K562 (cell line): ENCODE measurements around the gene ANKRD16. TPM values are rescaled to one million over a fixed set of nuclear protein-coding genes. Genes with fewer than 3 reads are reported as not detected.

Source experiments
- ATAC-seq: fragments of 200-7000 bp; cut with Tn5 transposase; 3 replicates; pipeline ENCODE4 v1.9.1; 2020; ENCODE audit warnings: moderate library complexity
- BruUV-seq: library from RNA; stranded (reverse); fragments of 400-500 nt; replicated peaks from 2 replicates; lab custom pipeline; 2021; lab: Mats Ljungman, UMichigan
- CTCF ChIA-PET: fragments of 300-600 bp; formaldehyde crosslinking; extraction: SDS; loops from one replicate; lab custom pipeline; 2021; ENCODE audit warnings: low intra/inter-chr PET ratio; lab: Yijun Ruan, JAX
- POLR2A ChIA-PET: fragments of 300-600, 350-650 bp; sonication (Branson Sonifier 250); formaldehyde crosslinking; extraction: SDS; loops from one replicate; lab custom pipeline; 2021; ENCODE audit warnings: antibody characterized with exemption, inconsistent platforms; lab: Yijun Ruan, JAX
- DNase-seq, 4 experiments: peaks; one replicate each; pipeline versions ENCODE4 v3.0.0 to v3.0.0-alpha.2; 2011 to 2018; ENCODE audit warnings: low spot score in 3 of 4, mixed read lengths in 3 of 4; ENCODE audit errors: extremely low read depth in 1 of 4
- FAIRE-seq: peaks from 2 replicates; lab custom pipeline; 2011; peaks lifted over from hg19 to GRCh38; lab: Jason Lieb, UNC
- H2AFZ ChIP-seq: 2 replicates; pipeline ENCODE4 v1.6.0; 2011; ENCODE audit warnings: low read depth, low read length, control low read depth, inconsistent platforms
- H3K27ac ChIP-seq: fragments of 200-600 bp; 3 replicates; pipeline ENCODE4 v1.8.0; 2011; ENCODE audit warnings: low read depth, mild to moderate bottlenecking, control low read depth, inconsistent platforms, low read length, moderate library complexity, mixed read lengths; ENCODE audit errors: extremely low read depth
- H3K27me3 ChIP-seq, 2 experiments: fragments of 300-600 bp in 1 of 2; 2 replicates in 1 of 2; 3 replicates in 1 of 2; pipeline versions ENCODE4 v1.6.0 to v1.8.0; 2011; ENCODE audit warnings: inconsistent platforms in 2 of 2, low read length in 2 of 2, mild to moderate bottlenecking in 1 of 2, mixed read lengths in 1 of 2, moderate library complexity in 1 of 2; ENCODE audit not compliant: control insufficient read depth in 2 of 2, insufficient read depth in 2 of 2
- H3K36me3 ChIP-seq: fragments of 300-600 bp; 3 replicates; pipeline ENCODE4 v1.8.0; 2011; ENCODE audit warnings: mild to moderate bottlenecking, low read length, inconsistent platforms; ENCODE audit not compliant: control insufficient read depth, insufficient read depth
- H3K4me1 ChIP-seq, 2 experiments: fragments of 200-600 bp in 1 of 2; replicated peaks in 1 of 2; 2 replicates in 1 of 2; 3 replicates in 1 of 2; pipeline versions ENCODE4 v1.5.1 to v1.8.0; 2011; ENCODE audit warnings: inconsistent platforms in 2 of 2, low read length in 2 of 2, mild to moderate bottlenecking in 1 of 2, mixed read lengths in 1 of 2, moderate library complexity in 1 of 2; ENCODE audit not compliant: control insufficient read depth in 2 of 2, insufficient read depth in 2 of 2
- H3K4me2 ChIP-seq: 2 replicates; pipeline ENCODE4 v1.6.1; 2011; ENCODE audit warnings: low read length, control low read depth, inconsistent platforms, mixed read lengths; ENCODE audit not compliant: insufficient read depth
- H3K4me3 ChIP-seq: fragments of 200-600 bp; sonication (generic), shearing (Covaris generic); 2 replicates; pipeline ENCODE4 v1.5.1; 2016; ENCODE audit warnings: control low read depth, inconsistent platforms
- H3K79me2 ChIP-seq: fragments of 200-600 bp; 3 replicates; pipeline ENCODE4 v1.8.0; 2011; ENCODE audit warnings: low read length, inconsistent platforms; ENCODE audit not compliant: control insufficient read depth, insufficient read depth
- H3K9ac ChIP-seq, 2 experiments: 2 replicates each; pipeline versions ENCODE4 v1.6.0 to v1.6.1; 2011; ENCODE audit warnings: low read depth in 2 of 2, low read length in 2 of 2, control low read depth in 1 of 2, inconsistent platforms in 1 of 2, mild to moderate bottlenecking in 1 of 2, mixed read lengths in 1 of 2; ENCODE audit not compliant: insufficient read depth in 1 of 2
- H3K9me1 ChIP-seq: one replicate; pipeline ENCODE4 v1.6.0; 2011; ENCODE audit warnings: inconsistent platforms, mild to moderate bottlenecking, low read length, moderate library complexity; ENCODE audit not compliant: control insufficient read depth, insufficient read depth
- H3K9me3 ChIP-seq: replicated peaks from 2 replicates; pipeline ENCODE4 v1.5.1; 2011; ENCODE audit warnings: low read depth, low read length, inconsistent platforms; ENCODE audit not compliant: control insufficient read depth, insufficient read depth
- H4K20me1 ChIP-seq: replicated peaks from 2 replicates; pipeline ENCODE4 v1.6.1; 2011; ENCODE audit warnings: low read length, inconsistent platforms, mixed read lengths; ENCODE audit not compliant: control insufficient read depth, insufficient read depth
- ARID2 ChIP-seq: fragments of 450-650 bp; IDR thresholded peaks from 2 replicates; pipeline ENCODE4 v1.6.1; 2017; ENCODE audit warnings: antibody characterized with exemption, mild to moderate bottlenecking
- C11orf30 ChIP-seq: fragments of 450-650 bp; IDR thresholded peaks from 2 replicates; pipeline ENCODE4 v1.6.1; 2016; ENCODE audit warnings: low read depth, mild to moderate bottlenecking
- FOXA3 ChIP-seq, 2 experiments: fragments of 450-650 bp in 1 of 2; sonication (generic) in 1 of 2; formaldehyde crosslinking; IDR thresholded peaks in 1 of 2; conservative IDR thresholded peaks in 1 of 2; 2 replicates each; pipeline versions ENCODE4 v1.4.0 to v1.8.0; 2020 to 2022; ENCODE audit warnings: mild to moderate bottlenecking in 2 of 2, missing genetic modification reagents in 1 of 2
- HDAC2 ChIP-seq: fragments of 450-650 bp; IDR thresholded peaks from 2 replicates; pipeline ENCODE4 v1.6.1; 2016; ENCODE audit warnings: mild to moderate bottlenecking
- HIVEP1 ChIP-seq: fragments of 250-450 bp; sonication (Bioruptor Pico); IDR thresholded peaks from 2 replicates; pipeline ENCODE4 v1.4.0; 2020; ENCODE audit warnings: mild to moderate bottlenecking
- JUND ChIP-seq, 2 experiments: IDR thresholded peaks; 2 replicates in 1 of 2; 3 replicates in 1 of 2; pipeline ENCODE4 v1.6.1; 2011; ENCODE audit warnings: borderline replicate concordance in 2 of 2, low read depth in 2 of 2, low read length in 2 of 2, improper control_type of control experiment in 1 of 2, missing biosample characterization in 1 of 2, missing genetic modification characterization in 1 of 2, missing genetic modification reagents in 1 of 2
- KDM4B ChIP-seq, 2 experiments: fragments of 450-650 bp in 1 of 2; sonication (generic) in 1 of 2; IDR thresholded peaks; 2 replicates each; pipeline ENCODE4 v1.6.1; 2016 to 2017; ENCODE audit warnings: borderline replicate concordance in 2 of 2, antibody characterized with exemption in 1 of 2, low read depth in 1 of 2, mild to moderate bottlenecking in 1 of 2
- PKNOX1 ChIP-seq: fragments of 450-650 bp; IDR thresholded peaks from 2 replicates; pipeline ENCODE4 v1.6.1; 2016
- PRDM10 ChIP-seq: fragments of 450-650 bp; IDR thresholded peaks from 2 replicates; pipeline ENCODE4 v1.6.1; 2018; ENCODE audit not compliant: partially characterized antibody
- TBP ChIP-seq: optimal IDR thresholded peaks from 2 replicates; pipeline ENCODE3; 2011; ENCODE audit warnings: low read depth, low read length, improper control_type of control experiment
- ZNF239 ChIP-seq: fragments of 250-450 bp; sonication (Bioruptor Pico); IDR thresholded peaks from 2 replicates; pipeline ENCODE4 v1.4.0; 2020; ENCODE audit warnings: mild to moderate bottlenecking
- ZNF586 ChIP-seq: fragments of 450-650 bp; formaldehyde crosslinking; conservative IDR thresholded peaks from 2 replicates; pipeline ENCODE4 v1.4.0; 2020; ENCODE audit warnings: mild to moderate bottlenecking, moderate library complexity
- ZNF695 ChIP-seq: fragments of 450-650 bp; formaldehyde crosslinking; IDR thresholded peaks from 2 replicates; pipeline ENCODE4 v1.4.0; 2020; ENCODE audit warnings: mild to moderate bottlenecking, moderate library complexity
- WGBS: fragments of 100-300 bp; shearing (Covaris generic); methylation state at CpG from one replicate; pipeline ENCODE4 v1.1.6; 2016; ENCODE audit warnings: low coverage, mixed read lengths; ENCODE audit not compliant: insufficient coverage; ENCODE audit errors: missing lambda C conversion rate; 5-methylcytosine and 5-hydroxymethylcytosine counted together
- in situ Hi-C: fragments of 300-500 bp; cut with MboI; formaldehyde crosslinking; loops from 4 replicates; pipeline ENCODE4 v1.15.0; 2018; ENCODE audit warnings: inconsistent platforms, mixed read lengths
- intact Hi-C: fragments of 100-400 bp; cut with micrococcal nuclease; formaldehyde crosslinking; loops from 2 replicates; pipeline ENCODE4 v1.14.2; 2022
- polyA plus RNA-seq, 8 experiments: library from polyadenylated mRNA; depleted of rRNA in 4 of 8; stranded (reverse) in 5 of 8; unstranded in 3 of 8; fragments of >200 nt; fragmentation: Nextera tagmentation in 2 of 8; fragmentation: Illumina TruSeq in 1 of 8; extraction: Ambion mirVana in 2 of 8; extraction: Trizol in 1 of 8; gene quantifications; 2 replicates each; pipeline versions ENCODE4 v1.2.1 to v1.2.3, GENCODE V29; 2011 to 2014; ENCODE audit warnings: inconsistent platforms in 1 of 8, missing spikeins in 1 of 8
- total RNA-seq, 7 experiments: library from RNA; depleted of rRNA in 6 of 7; stranded (reverse); fragments of >200 nt in 6 of 7; fragmentation: Illumina TruSeq in 2 of 7; extraction: Trizol in 2 of 7; gene quantifications; 2 replicates each; pipeline versions ENCODE4 v1.2.1 to v1.2.3, GENCODE V29; 2011 to 2021; ENCODE audit warnings: low replicate concordance in 1 of 7
- TF ChIP-seq, protein P1 (sequence below), 2 experiments: fragments of 450-650 bp in 1 of 2; sonication (generic) in 1 of 2; formaldehyde crosslinking in 1 of 2; IDR thresholded peaks in 1 of 2; conservative IDR thresholded peaks in 1 of 2; 2 replicates each; pipeline versions ENCODE4 v1.6.1 to v1.8.1; 2016 to 2023; ENCODE audit warnings: mild to moderate bottlenecking in 2 of 2, moderate library complexity in 2 of 2, inconsistent platforms in 1 of 2, missing genetic modification reagents in 1 of 2

ANKRD16 gene
- total and polyA plus RNA-seq, 9 of the 15 experiments (the other 6 are each of a cell fraction or from before 2014, with no cell fraction given): 1.5 to 16.0 (median 9.5) TPM

GRCh38 chr10:5933909-5934546 is 44.3 kb upstream of the ANKRD16 start (continued):
- TF ChIP-seq HDAC2 (peak; percentile 42), PRDM10 (peak; percentile 74), ZNF239 (CRISPR knock-in tag) (peak; percentile 27; the same call in 1 of the 2 replicates), ZNF586 (CRISPR knock-in tag) (no peak)

DNA sequence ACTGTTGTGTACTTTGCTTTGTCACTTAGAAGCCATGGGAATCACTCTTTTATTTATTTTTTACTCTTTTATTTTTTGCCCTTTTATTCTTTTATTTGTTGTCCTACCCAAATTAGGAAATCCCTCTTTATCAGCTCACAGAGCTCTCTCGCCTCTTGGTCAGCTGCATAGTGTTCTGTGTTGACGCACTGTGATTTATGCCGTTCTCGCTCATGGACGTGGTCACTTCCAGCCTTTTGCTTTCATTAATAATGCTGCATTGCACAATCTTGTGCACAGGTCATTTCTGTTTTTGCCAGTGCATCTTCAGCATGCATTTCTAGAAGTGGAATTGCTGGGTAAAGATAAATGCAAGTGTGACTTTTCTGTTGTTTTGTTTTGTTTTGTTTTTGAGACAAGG is 42.7 kb upstream of the ANKRD16 start:
- WGBS: 40% methylated on average over 5 of the region's 5 CpGs
- no peaks in the 10 kb centered on the region for H3K9me3 ChIP-seq
- CTCF ChIA-PET: interaction anchor here (0.6 kb wide), 1 partner anchor 157 kb away, joined by 3 read pairs; no protein-coding TSS in a partner anchor
- no TSS peak for BruUV-seq
- no peaks in the 10 kb centered on the region for H3K27me3 ChIP-seq
- no peak for DNase-seq
- peak; percentile 15 for FAIRE-seq
- in situ Hi-C loops (loop anchor here (25.0 kb wide), 1 partner anchor 455 kb away; no protein-coding TSS in a partner anchor), intact Hi-C loops (no loop called here)
- no peaks in the 10 kb centered on the region for H4K20me1 ChIP-seq
- POLR2A ChIA-PET: no interaction called here
- H3K4me3 ChIP-seq: no peak overlapping the region
- H3K9me1 ChIP-seq: no peaks in the 10 kb centered on the region
- H3K4me2 ChIP-seq: no peak overlapping the region
- H3K36me3 ChIP-seq: peaks cover 83% of the 10 kb centered on the region
- H3K27ac ChIP-seq: no peak overlapping the region
- no peak for ATAC-seq
- no peak overlapping the region for H3K9ac ChIP-seq
- no peak overlapping the region for H2AFZ ChIP-seq
- peaks cover 18 to 27% of the 10 kb centered on the region in 2 experiments; a peak in 4 of 5 replicates for H3K4me1 ChIP-seq
- H3K79me2 ChIP-seq: peaks cover 11% of the 10 kb centered on the region; the same call in 1 of the 3 replicates
- no peak for TF ChIP-seq TBP
- TF ChIP-seq ZNF695: no peak
- peak; percentile 71 for TF ChIP-seq PKNOX1
- peak in 1 of 2 experiments; percentile 44; a peak in 1 of 4 replicates for TF ChIP-seq FOXA3 (CRISPR knock-in tag; conservative IDR thresholded peaks at IDR 0.05 in 1 of 2, IDR thresholded peaks at IDR 0.05 in 1 of 2)
- no peak for TF ChIP-seq ARID2
- TF ChIP-seq, protein P1, sequence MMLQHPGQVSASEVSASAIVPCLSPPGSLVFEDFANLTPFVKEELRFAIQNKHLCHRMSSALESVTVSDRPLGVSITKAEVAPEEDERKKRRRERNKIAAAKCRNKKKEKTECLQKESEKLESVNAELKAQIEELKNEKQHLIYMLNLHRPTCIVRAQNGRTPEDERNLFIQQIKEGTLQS (IDR thresholded peaks at IDR 0.05): no peak
- TF ChIP-seq, protein P1 (CRISPR knock-in tag; conservative IDR thresholded peaks at IDR 0.05): no peak
- no peak for TF ChIP-seq JUND (IDR thresholded peaks at IDR 0.05; ENCODE audit: borderline replicate concordance, low read depth, low read length)
- TF ChIP-seq JUND (tag; IDR thresholded peaks at IDR 0.05; ENCODE audit: borderline replicate concordance, low read depth, low read length): no peak
- TF ChIP-seq C11orf30: peak; percentile 58
- TF ChIP-seq HIVEP1 (CRISPR knock-in tag): no peak
- no peak for TF ChIP-seq KDM4B (IDR thresholded peaks at IDR 0.05; ENCODE audit: borderline replicate concordance in 2 of 2, low read depth in 1 of 2)
